ENCODE measurements around the gene RNF149. TPM values are rescaled to one million over a fixed set of nuclear protein-coding genes. Genes with fewer than 3 reads are reported as not detected.
A peak's percentile ranks its signal among the peaks of the same experiment; 100 is the strongest.

The RNF149 gene
- total and polyA plus RNA-seq, 2 donors, result 45.8 to 105 TPM

GRCh38 chr2:101277111-101277510 is 31.4 kb downstream of the RNF149 start:
- no peak overlapping the region for H3K27ac ChIP-seq (ENCODE audit: low read depth in 1 of 2, low read length in 1 of 2)
- H3K4me1 ChIP-seq (ENCODE audit: control insufficient read depth in 2 of 2, insufficient read depth in 2 of 2, low read length in 2 of 2), result no peaks in the 10 kb centered on the region
- H3K9me3 ChIP-seq (ENCODE audit: control insufficient read depth in 2 of 2, insufficient read depth in 1 of 2, low read length in 1 of 2), result no peaks in the 10 kb centered on the region
- peaks cover 44 to 70% of the 10 kb centered on the region in 2 donors for H3K36me3 ChIP-seq (ENCODE audit: control insufficient read depth in 2 of 2, insufficient read depth in 2 of 2, low read length in 1 of 2)
- 97% methylated on average over 7 of the region's 7 CpGs for WGBS
- no peak overlapping the region for H3K4me3 ChIP-seq (ENCODE audit: low read length in 2 of 2)
- DNase-seq (ENCODE audit: low read depth in 6 of 9, low spot score in 9 of 9), result no peak
- H3K27me3 ChIP-seq (ENCODE audit: control insufficient read depth in 2 of 2, insufficient read depth in 1 of 2, low read length in 1 of 2), result no peaks in the 10 kb centered on the region

DNA sequence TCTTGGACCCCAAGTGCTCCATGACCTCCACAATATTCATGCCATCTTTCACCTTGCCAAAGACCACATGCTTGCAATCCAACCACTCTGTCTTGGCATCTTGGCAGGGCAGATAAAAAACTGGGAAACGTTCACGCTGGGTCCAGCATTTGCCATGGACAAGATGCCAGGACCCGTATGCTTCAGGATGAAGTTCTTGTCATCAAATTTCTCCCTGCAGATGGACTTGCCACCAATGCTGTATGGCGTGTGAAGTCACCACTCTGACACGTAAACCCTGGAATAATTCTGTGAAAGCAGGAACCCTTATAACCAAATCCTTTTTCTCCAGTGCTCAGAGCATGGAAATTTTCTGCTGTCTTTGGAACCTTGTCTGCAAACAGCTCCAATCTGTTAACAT is 34.4 kb downstream of the RNF149 start:
- H3K9me3 ChIP-seq (ENCODE audit: control insufficient read depth in 2 of 2, insufficient read depth in 1 of 2, low read length in 1 of 2), result no peaks in the 10 kb centered on the region
- H3K4me1 ChIP-seq (ENCODE audit: control insufficient read depth in 2 of 2, insufficient read depth in 2 of 2, low read length in 2 of 2), result no peaks in the 10 kb centered on the region
- WGBS, result 98% methylated on average over 5 of the region's 5 CpGs
- no peaks in the 10 kb centered on the region for H3K27me3 ChIP-seq (ENCODE audit: control insufficient read depth in 2 of 2, insufficient read depth in 1 of 2, low read length in 1 of 2)
- H3K36me3 ChIP-seq (ENCODE audit: control insufficient read depth in 2 of 2, insufficient read depth in 2 of 2, low read length in 1 of 2), result peaks cover 35 to 74% of the 10 kb centered on the region in 2 donors
- no peak overlapping the region for H3K4me3 ChIP-seq (ENCODE audit: low read length in 2 of 2)
- no peak for DNase-seq (ENCODE audit: low read depth in 6 of 9, low spot score in 9 of 9)
- no peak overlapping the region for H3K27ac ChIP-seq (ENCODE audit: low read depth in 1 of 2, low read length in 1 of 2)

GRCh38 chr2:101273056-101273455 is 35.4 kb downstream of the RNF149 start:
- Histone ChIP-seq H3K4me1 (ENCODE audit: control insufficient read depth in 2 of 2, insufficient read depth in 2 of 2, low read length in 2 of 2) (no peaks in the 10 kb centered on the region), H3K27ac (ENCODE audit: low read depth in 1 of 2, low read length in 1 of 2) (no peak overlapping the region), H3K4me3 (ENCODE audit: low read length in 2 of 2) (no peak overlapping the region), H3K27me3 (ENCODE audit: control insufficient read depth in 2 of 2, insufficient read depth in 1 of 2, low read length in 1 of 2) (no peaks in the 10 kb centered on the region), H3K9me3 (ENCODE audit: control insufficient read depth in 2 of 2, insufficient read depth in 1 of 2, low read length in 1 of 2) (no peaks in the 10 kb centered on the region), H3K36me3 (ENCODE audit: control insufficient read depth in 2 of 2, insufficient read depth in 2 of 2, low read length in 1 of 2) (peaks cover 36 to 78% of the 10 kb centered on the region in 2 donors)
- DNase-seq (ENCODE audit: low read depth in 6 of 9, low spot score in 9 of 9), result no peak
- WGBS, result 97% methylated on average over 8 of the region's 8 CpGs

- Histone ChIP-seq H3K4me3 (ENCODE audit: low read length in 2 of 2) (no peak overlapping the region), H3K36me3 (ENCODE audit: control insufficient read depth in 2 of 2, insufficient read depth in 2 of 2, low read length in 1 of 2) (peaks cover 41 to 81% of the 10 kb centered on the region in 2 donors), H3K9me3 (ENCODE audit: control insufficient read depth in 2 of 2, insufficient read depth in 1 of 2, low read length in 1 of 2) (no peaks in the 10 kb centered on the region), H3K27ac (ENCODE audit: low read depth in 1 of 2, low read length in 1 of 2) (no peak overlapping the region), H3K27me3 (ENCODE audit: control insufficient read depth in 2 of 2, insufficient read depth in 1 of 2, low read length in 1 of 2) (no peaks in the 10 kb centered on the region), H3K4me1 (ENCODE audit: control insufficient read depth in 2 of 2, insufficient read depth in 2 of 2, low read length in 2 of 2) (no peaks in the 10 kb centered on the region)
- WGBS, result 93% methylated on average over 3 of the region's 3 CpGs
- peak in 1 of 9 donors; percentile 28 for DNase-seq (ENCODE audit: low read depth in 6 of 9, low spot score in 9 of 9)
Observed at GRCh38 chr2:101272045-101272784, 36.3 kb downstream of the RNF149 start.

DNA sequence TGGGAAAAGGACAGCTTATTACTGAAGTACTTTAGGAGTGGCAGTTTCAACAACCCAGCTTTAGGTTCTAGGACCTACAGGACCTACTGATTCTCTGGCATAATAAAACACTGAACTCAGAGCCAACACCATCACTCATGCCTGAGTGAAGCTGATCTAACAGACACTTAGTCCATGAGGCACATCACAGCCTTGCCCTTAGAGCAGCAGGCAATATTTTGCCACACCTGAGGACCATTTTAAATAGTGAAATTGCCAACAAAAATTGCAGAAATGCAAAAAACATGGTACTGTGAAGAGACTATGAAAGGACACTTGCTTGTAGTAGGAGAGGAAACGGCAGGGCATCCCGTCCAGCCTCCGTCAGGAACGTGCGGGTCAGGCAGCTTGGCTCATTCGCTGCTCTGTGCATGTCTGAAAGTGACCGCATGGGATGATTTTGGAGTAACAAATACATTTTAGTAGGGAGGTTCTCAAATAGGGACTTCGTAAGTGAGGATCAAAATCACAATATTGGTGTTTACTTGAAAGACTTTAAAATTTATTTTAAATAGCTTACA is 37.7 kb downstream of the RNF149 start:
- H3K27me3 ChIP-seq (ENCODE audit: control insufficient read depth in 2 of 2, insufficient read depth in 1 of 2, low read length in 1 of 2), result no peaks in the 10 kb centered on the region
- no peaks in the 10 kb centered on the region for H3K9me3 ChIP-seq (ENCODE audit: control insufficient read depth in 2 of 2, insufficient read depth in 1 of 2, low read length in 1 of 2)
- no peak overlapping the region for H3K27ac ChIP-seq (ENCODE audit: low read depth in 1 of 2, low read length in 1 of 2)
- no peak for DNase-seq (ENCODE audit: low read depth in 6 of 9, low spot score in 9 of 9)
- no peak overlapping the region for H3K4me3 ChIP-seq (ENCODE audit: low read length in 2 of 2)
- peaks cover 44 to 83% of the 10 kb centered on the region in 2 donors for H3K36me3 ChIP-seq (ENCODE audit: control insufficient read depth in 2 of 2, insufficient read depth in 2 of 2, low read length in 1 of 2)
- 91% methylated on average over 8 of the region's 8 CpGs for WGBS
- H3K4me1 ChIP-seq (ENCODE audit: control insufficient read depth in 2 of 2, insufficient read depth in 2 of 2, low read length in 2 of 2), result no peaks in the 10 kb centered on the region

- H3K36me3 ChIP-seq (ENCODE audit: control insufficient read depth in 2 of 2, insufficient read depth in 2 of 2, low read length in 1 of 2), result peaks cover 58 to 97% of the 10 kb centered on the region in 2 donors
- no peaks in the 10 kb centered on the region for H3K9me3 ChIP-seq (ENCODE audit: control insufficient read depth in 2 of 2, insufficient read depth in 1 of 2, low read length in 1 of 2)
- H3K27ac ChIP-seq (ENCODE audit: low read depth in 1 of 2, low read length in 1 of 2), result no peak overlapping the region
- 75% methylated on average over 15 of the region's 15 CpGs for WGBS
- no peak overlapping the region for H3K4me3 ChIP-seq (ENCODE audit: low read length in 2 of 2)
- DNase-seq (ENCODE audit: low read depth in 6 of 9, low spot score in 9 of 9), result no peak
- no peaks in the 10 kb centered on the region for H3K4me1 ChIP-seq (ENCODE audit: control insufficient read depth in 2 of 2, insufficient read depth in 2 of 2, low read length in 2 of 2)
- H3K27me3 ChIP-seq (ENCODE audit: control insufficient read depth in 2 of 2, insufficient read depth in 1 of 2, low read length in 1 of 2), result no peaks in the 10 kb centered on the region
Observed at GRCh38 chr2:101267671-101268656, 40.5 kb downstream of the RNF149 start.

DNA sequence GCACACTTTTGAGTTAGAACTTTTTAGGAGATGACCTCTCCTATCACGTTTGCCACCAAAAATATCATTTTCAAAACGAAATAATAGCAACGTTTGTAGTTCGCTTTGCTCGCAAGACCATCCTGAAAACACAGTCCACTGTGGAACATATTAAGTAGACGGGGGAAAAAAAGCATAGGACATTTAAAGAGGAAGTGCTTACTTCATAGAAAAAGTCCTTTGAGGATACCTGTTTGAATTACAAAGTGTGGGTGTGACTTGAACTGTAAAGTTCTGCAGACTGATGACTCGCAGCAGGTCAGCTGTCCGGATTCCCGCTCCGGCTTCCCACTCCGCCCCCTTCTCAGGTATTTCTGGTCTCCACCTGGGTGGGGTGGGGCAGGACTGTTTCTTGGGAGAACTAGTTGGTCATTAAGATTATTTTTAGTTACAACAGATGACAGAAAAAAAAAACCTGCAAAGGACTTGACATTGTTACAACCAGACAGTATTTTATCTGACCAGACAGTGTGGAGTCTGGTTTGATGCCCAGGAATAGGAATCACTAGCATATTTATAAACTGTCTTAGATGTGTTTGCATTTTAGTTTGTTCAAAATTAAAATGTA is 42.5 kb downstream of the RNF149 start:
- Histone ChIP-seq H3K4me3 (ENCODE audit: low read length in 2 of 2) (no peak overlapping the region), H3K27me3 (ENCODE audit: control insufficient read depth in 2 of 2, insufficient read depth in 1 of 2, low read length in 1 of 2) (no peaks in the 10 kb centered on the region), H3K4me1 (ENCODE audit: control insufficient read depth in 2 of 2, insufficient read depth in 2 of 2, low read length in 2 of 2) (no peaks in the 10 kb centered on the region), H3K36me3 (ENCODE audit: control insufficient read depth in 2 of 2, insufficient read depth in 2 of 2, low read length in 1 of 2) (peaks cover 63 to 94% of the 10 kb centered on the region in 2 donors), H3K27ac (ENCODE audit: low read depth in 1 of 2, low read length in 1 of 2) (no peak overlapping the region), H3K9me3 (ENCODE audit: control insufficient read depth in 2 of 2, insufficient read depth in 1 of 2, low read length in 1 of 2) (no peaks in the 10 kb centered on the region)
- WGBS, result 88% methylated on average over 11 of the region's 11 CpGs
- no peak for DNase-seq (ENCODE audit: low read depth in 6 of 9, low spot score in 9 of 9)

GRCh38 chr2:101264360-101264939 is 44.1 kb downstream of the RNF149 start:
- no peak overlapping the region for H3K4me3 ChIP-seq (ENCODE audit: low read length in 2 of 2)
- no peaks in the 10 kb centered on the region for H3K27me3 ChIP-seq (ENCODE audit: control insufficient read depth in 2 of 2, insufficient read depth in 1 of 2, low read length in 1 of 2)
- 97% methylated on average over 13 of the region's 13 CpGs for WGBS
- H3K27ac ChIP-seq (ENCODE audit: low read depth in 1 of 2, low read length in 1 of 2), result no peak overlapping the region
- no peak for DNase-seq (ENCODE audit: low read depth in 6 of 9, low spot score in 9 of 9)
- H3K4me1 ChIP-seq (ENCODE audit: control insufficient read depth in 2 of 2, insufficient read depth in 2 of 2, low read length in 2 of 2), result no peaks in the 10 kb centered on the region
- H3K36me3 ChIP-seq (ENCODE audit: control insufficient read depth in 2 of 2, insufficient read depth in 2 of 2, low read length in 1 of 2), result peaks cover 58 to 88% of the 10 kb centered on the region in 2 donors
- H3K9me3 ChIP-seq (ENCODE audit: control insufficient read depth in 2 of 2, insufficient read depth in 1 of 2, low read length in 1 of 2), result no peaks in the 10 kb centered on the region
